Jurkat, Clone E6-1 (cell line): ENCODE results near the gene CRTC3.

Experiments used
- DNase-seq: peaks from one replicate; pipeline ENCODE4 v3.0.0-alpha.2; 2011; ENCODE audit warnings: low read depth, low spot score
- H3K4me3 ChIP-seq: 2 replicates; pipeline ENCODE4 v1.5.1; 2011; ENCODE audit warnings: mild to moderate bottlenecking, low read length, control low read depth, moderate library complexity

The CRTC3 gene

GRCh38 chr15:90559119-90559518, 29.4 kb downstream of the CRTC3 start:
- DNase-seq: no peak
- no peak overlapping the region for H3K4me3 ChIP-seq

- no peak for DNase-seq
- no peak overlapping the region for H3K4me3 ChIP-seq
These were observed 30.6 kb downstream of the CRTC3 start for GRCh38 chr15:90560229-90560776.

GRCh38 chr15:90561344-90562244, 31.9 kb downstream of the CRTC3 start:
- no peak overlapping the region for H3K4me3 ChIP-seq
- DNase-seq: peak; percentile 85

- H3K4me3 ChIP-seq: no peak overlapping the region
- DNase-seq: no peak
These were observed 32.9 kb downstream of the CRTC3 start for GRCh38 chr15:90562669-90563068.

- no peak for DNase-seq
- no peak overlapping the region for H3K4me3 ChIP-seq
These were observed 33.7 kb downstream of the CRTC3 start for GRCh38 chr15:90563463-90563862.

GRCh38 chr15:90564051-90564450, 34.3 kb downstream of the CRTC3 start:
- H3K4me3 ChIP-seq: no peak overlapping the region
- no peak for DNase-seq

GRCh38 chr15:90564590-90564989, 34.9 kb downstream of the CRTC3 start:
- no peak overlapping the region for H3K4me3 ChIP-seq
- DNase-seq: no peak

GRCh38 chr15:90565866-90566265, 36.1 kb downstream of the CRTC3 start:
- no peak overlapping the region for H3K4me3 ChIP-seq

GRCh38 chr15:90570643-90571042, 40.9 kb downstream of the CRTC3 start:
- DNase-seq: no peak
- H3K4me3 ChIP-seq: no peak overlapping the region

More at GRCh38 chr15:90565866-90566265, 36.1 kb downstream of the CRTC3 start:
- DNase-seq: no peak

GRCh38 chr15:90571063-90571541, 41.4 kb downstream of the CRTC3 start:
- DNase-seq: no peak
- H3K4me3 ChIP-seq: no peak overlapping the region

GRCh38 chr15:90572893-90573292, 43.2 kb downstream of the CRTC3 start:
- DNase-seq: no peak

GRCh38 chr15:90576711-90577389, 47.1 kb downstream of the CRTC3 start:
- no peak for DNase-seq
- H3K4me3 ChIP-seq: no peak overlapping the region

More at GRCh38 chr15:90572893-90573292, 43.2 kb downstream of the CRTC3 start:
- no peak overlapping the region for H3K4me3 ChIP-seq

GRCh38 chr15:90579213-90579612, 49.5 kb downstream of the CRTC3 start:
- no peak for DNase-seq
- no peak overlapping the region for H3K4me3 ChIP-seq

- no peak overlapping the region for H3K4me3 ChIP-seq
- no peak for DNase-seq
These were observed 50.4 kb downstream of the CRTC3 start for GRCh38 chr15:90580099-90580498.

- DNase-seq: no peak
These were observed 50.8 kb downstream of the CRTC3 start for GRCh38 chr15:90580541-90580940.

GRCh38 chr15:90580946-90581345, 51.2 kb downstream of the CRTC3 start:
- H3K4me3 ChIP-seq: no peak overlapping the region
- no peak for DNase-seq

More at GRCh38 chr15:90580541-90580940, 50.8 kb downstream of the CRTC3 start:
- H3K4me3 ChIP-seq: no peak overlapping the region

GRCh38 chr15:90581771-90582352, 52.1 kb downstream of the CRTC3 start:
- H3K4me3 ChIP-seq: peak overlapping the region; percentile 39
- peak; percentile 81 for DNase-seq

GRCh38 chr15:90582553-90582952, 52.8 kb downstream of the CRTC3 start:
- no peak overlapping the region for H3K4me3 ChIP-seq
- DNase-seq: no peak

GRCh38 chr15:90583471-90584252, 53.9 kb downstream of the CRTC3 start:
- H3K4me3 ChIP-seq: no peak overlapping the region
- no peak for DNase-seq
